ENCODE data around the gene FRAS1.

DNA sequence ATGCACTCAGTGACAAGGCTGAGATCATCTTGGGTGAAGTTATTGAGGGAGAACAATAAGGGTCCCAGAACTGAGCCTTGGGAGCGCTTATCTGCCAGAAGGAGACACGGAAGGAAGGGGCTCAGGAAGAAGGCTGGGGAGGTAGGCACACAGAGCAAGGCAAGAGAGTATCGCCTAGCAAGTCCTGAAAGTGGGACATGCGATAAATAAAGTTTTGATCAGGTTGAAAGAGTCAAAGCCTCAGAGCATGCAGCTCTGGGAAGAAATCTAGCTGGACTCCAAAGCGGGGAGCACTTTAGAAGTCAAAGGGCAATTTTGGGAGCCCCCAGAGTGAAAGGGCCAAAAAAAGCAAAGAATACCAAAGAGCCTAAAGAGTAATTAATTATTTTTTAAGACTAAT lies 476.7 kb downstream of the FRAS1 start:
- no peak for TF ChIP-seq POLR2A (IDR thresholded peaks at IDR 0.05)
- TF ChIP-seq, protein P1, sequence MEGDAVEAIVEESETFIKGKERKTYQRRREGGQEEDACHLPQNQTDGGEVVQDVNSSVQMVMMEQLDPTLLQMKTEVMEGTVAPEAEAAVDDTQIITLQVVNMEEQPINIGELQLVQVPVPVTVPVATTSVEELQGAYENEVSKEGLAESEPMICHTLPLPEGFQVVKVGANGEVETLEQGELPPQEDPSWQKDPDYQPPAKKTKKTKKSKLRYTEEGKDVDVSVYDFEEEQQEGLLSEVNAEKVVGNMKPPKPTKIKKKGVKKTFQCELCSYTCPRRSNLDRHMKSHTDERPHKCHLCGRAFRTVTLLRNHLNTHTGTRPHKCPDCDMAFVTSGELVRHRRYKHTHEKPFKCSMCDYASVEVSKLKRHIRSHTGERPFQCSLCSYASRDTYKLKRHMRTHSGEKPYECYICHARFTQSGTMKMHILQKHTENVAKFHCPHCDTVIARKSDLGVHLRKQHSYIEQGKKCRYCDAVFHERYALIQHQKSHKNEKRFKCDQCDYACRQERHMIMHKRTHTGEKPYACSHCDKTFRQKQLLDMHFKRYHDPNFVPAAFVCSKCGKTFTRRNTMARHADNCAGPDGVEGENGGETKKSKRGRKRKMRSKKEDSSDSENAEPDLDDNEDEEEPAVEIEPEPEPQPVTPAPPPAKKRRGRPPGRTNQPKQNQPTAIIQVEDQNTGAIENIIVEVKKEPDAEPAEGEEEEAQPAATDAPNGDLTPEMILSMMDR (IDR thresholded peaks at IDR 0.05), result no peak

Measured in prostate gland (tissue), 2 donors.